HepG2 (cell line): Measurements from ENCODE around the gene KIAA1191. TPM values are rescaled to one million over a fixed set of nuclear protein-coding genes. Genes with fewer than 3 reads are reported as not detected.

ENCODE experiments used
- ARID4A ChIP-seq: sonication (generic); formaldehyde crosslinking; IDR thresholded peaks from 2 replicates; pipeline ENCODE4 v1.5.0; 2020; ENCODE audit warnings: mild to moderate bottlenecking, missing genetic modification reagents, borderline replicate concordance
- CTCF ChIP-seq: sonication (generic); formaldehyde crosslinking; IDR thresholded peaks from 2 replicates; pipeline ENCODE4 v1.5.0; 2020; ENCODE audit warnings: mild to moderate bottlenecking, missing genetic modification reagents, moderate library complexity
- FOXJ3 ChIP-seq: sonication (generic); formaldehyde crosslinking; IDR thresholded peaks from 2 replicates; pipeline ENCODE4 v1.4.0; 2020; ENCODE audit warnings: missing genetic modification reagents, mild to moderate bottlenecking, borderline replicate concordance
- GPN1 ChIP-seq: sonication (generic); formaldehyde crosslinking; IDR thresholded peaks from 2 replicates; pipeline ENCODE4 v1.5.1; 2020; ENCODE audit warnings: missing genetic modification reagents, borderline replicate concordance
- MTA1 ChIP-seq: sonication (generic); formaldehyde crosslinking; IDR thresholded peaks from 2 replicates; pipeline ENCODE4 v1.4.0; 2020; ENCODE audit warnings: missing genetic modification reagents, mild to moderate bottlenecking, borderline replicate concordance
- MTA3 ChIP-seq: sonication (generic); formaldehyde crosslinking; IDR thresholded peaks from 2 replicates; pipeline ENCODE4 v1.4.0; 2020; ENCODE audit warnings: missing genetic modification reagents
- NCOA2 ChIP-seq: sonication (generic); formaldehyde crosslinking; IDR thresholded peaks from 2 replicates; pipeline ENCODE4 v1.8.0; 2022; ENCODE audit warnings: inconsistent platforms
- PHF8 ChIP-seq: sonication (generic); formaldehyde crosslinking; IDR thresholded peaks from 2 replicates; pipeline ENCODE4 v1.5.0; 2020; ENCODE audit warnings: missing genetic modification reagents
- SMC3 ChIP-seq: IDR thresholded peaks from 2 replicates; pipeline ENCODE4 v1.6.1; 2011; ENCODE audit warnings: low read length, improper control_type of control experiment
- SNAPC2 ChIP-seq: sonication (generic); formaldehyde crosslinking; IDR thresholded peaks from 2 replicates; pipeline ENCODE4 v1.8.1; 2022; ENCODE audit warnings: mild to moderate bottlenecking, missing genetic modification reagents
- SRSF1 ChIP-seq: fragments of 200-400 bp; formaldehyde crosslinking; optimal IDR thresholded peaks from 2 replicates; pipeline ENCODE3; 2017; ENCODE audit warnings: mild to moderate bottlenecking, low read depth, low read length, moderate library complexity
- SUZ12 ChIP-seq: fragments of 150-350 bp; IDR thresholded peaks from 2 replicates; pipeline ENCODE4 v1.6.1; 2014; ENCODE audit warnings: low read depth, low read length
- TBP ChIP-seq: sonication (generic); formaldehyde crosslinking; IDR thresholded peaks from 2 replicates; pipeline ENCODE4 v1.5.0; 2020; ENCODE audit warnings: missing genetic modification reagents
- TP53 ChIP-seq: sonication (generic); formaldehyde crosslinking; conservative IDR thresholded peaks from 2 replicates; pipeline ENCODE4 v1.4.0; 2020; ENCODE audit warnings: missing genetic modification reagents
- ZMYM3 ChIP-seq: sonication (generic); formaldehyde crosslinking; IDR thresholded peaks from 2 replicates; pipeline ENCODE4 v1.5.1; 2020; ENCODE audit warnings: mild to moderate bottlenecking, missing genetic modification reagents
- ZNF180 ChIP-seq: sonication (generic); formaldehyde crosslinking; IDR thresholded peaks from 2 replicates; pipeline ENCODE4 v1.4.0; 2020; ENCODE audit warnings: low read depth, missing genetic modification reagents, borderline replicate concordance
- ZNF230 ChIP-seq: sonication (generic); formaldehyde crosslinking; IDR thresholded peaks from 2 replicates; pipeline ENCODE4 v1.4.0; 2020; ENCODE audit warnings: mild to moderate bottlenecking, missing genetic modification reagents
- ZNF3 ChIP-seq: IDR thresholded peaks from 2 replicates; pipeline ENCODE4 v1.7.0; 2017; ENCODE audit warnings: inconsistent platforms
- ZNF414 ChIP-seq: sonication (generic); formaldehyde crosslinking; IDR thresholded peaks from 2 replicates; pipeline ENCODE4 v1.5.0; 2020; ENCODE audit warnings: missing genetic modification reagents
- ZNF501 ChIP-seq: sonication (generic); formaldehyde crosslinking; IDR thresholded peaks from 2 replicates; pipeline ENCODE4 v1.5.1; 2020; ENCODE audit warnings: mild to moderate bottlenecking, moderate library complexity, missing genetic modification reagents
- ZNF562 ChIP-seq: sonication (generic); formaldehyde crosslinking; IDR thresholded peaks from 2 replicates; pipeline ENCODE4 v1.8.0; 2022; ENCODE audit warnings: missing genetic modification reagents, borderline replicate concordance
- ZNF576 ChIP-seq: sonication (generic); formaldehyde crosslinking; IDR thresholded peaks from 2 replicates; pipeline ENCODE4 v1.4.0; 2020; ENCODE audit warnings: mild to moderate bottlenecking, missing genetic modification reagents
- ZNF615 ChIP-seq: sonication (generic); formaldehyde crosslinking; IDR thresholded peaks from 2 replicates; pipeline ENCODE4 v1.5.0; 2020; ENCODE audit warnings: mild to moderate bottlenecking, missing genetic modification reagents, borderline replicate concordance
- ZNF878 ChIP-seq: sonication (generic); formaldehyde crosslinking; IDR thresholded peaks from 2 replicates; pipeline ENCODE4 v1.8.1; 2023; ENCODE audit warnings: mild to moderate bottlenecking, missing genetic modification reagents, moderate library complexity
- polyA plus RNA-seq, 8 experiments: library from polyadenylated mRNA; depleted of rRNA in 3 of 8; stranded (reverse) in 7 of 8; unstranded in 1 of 8; fragments of >200 nt; fragmentation: Illumina TruSeq in 4 of 8; extraction: Trizol in 4 of 8; gene quantifications; 2 replicates each; pipeline versions ENCODE4 v1.2.1 to v1.2.3, GENCODE V29; 2011 to 2016; ENCODE audit warnings: low read depth in 4 of 8, missing spikeins in 1 of 8, mixed read lengths in 1 of 8; ENCODE audit not compliant: insufficient read depth in 1 of 8
- total RNA-seq, 5 experiments: library from RNA; depleted of rRNA; stranded (reverse); fragments of >200 nt; fragmentation: Illumina TruSeq; extraction: Trizol; gene quantifications; 2 replicates each; pipeline ENCODE4 v1.2.3, GENCODE V29; 2016; ENCODE audit warnings: low read depth in 1 of 5

KIAA1191 gene
- total and polyA plus RNA-seq, 2 of the 13 experiments (the other 11 are each of a cell fraction or from before 2014, with no cell fraction given): 63.6 to 103 TPM

- no peak for TF ChIP-seq ZNF180
- peak; percentile 98 for TF ChIP-seq ZNF501 (CRISPR knock-in tag)
- TF ChIP-seq TP53 (CRISPR knock-in tag): no peak; the same call in 1 of the 2 replicates
- peak; percentile 94 for TF ChIP-seq ARID4A (CRISPR knock-in tag)
- TF ChIP-seq CTCF (CRISPR knock-in tag): no peak
- no peak for TF ChIP-seq GPN1 (CRISPR knock-in tag)
- TF ChIP-seq ZNF576: no peak
- TF ChIP-seq ZNF562: no peak
- 0 out of 2 replicates have a peak, but pooled peaks have one; percentile 34 for TF ChIP-seq SNAPC2 (CRISPR knock-in tag)
- TF ChIP-seq MTA1 (CRISPR knock-in tag): no peak
- TF ChIP-seq NCOA2 (CRISPR knock-in tag): no peak
- peak; percentile 49; the same call in 1 of the 2 replicates for TF ChIP-seq ZMYM3 (CRISPR knock-in tag)
- TF ChIP-seq ZNF230 (CRISPR knock-in tag): peak; percentile 95
- no peak for TF ChIP-seq SMC3
- peak; percentile 91 for TF ChIP-seq SRSF1
- no peak for TF ChIP-seq FOXJ3 (CRISPR knock-in tag)
- TF ChIP-seq PHF8 (CRISPR knock-in tag): peak; percentile 85
- peak; percentile 78 for TF ChIP-seq SUZ12
- TF ChIP-seq ZNF3 (CRISPR knock-in tag): no peak
- peak; percentile 58; the same call in 1 of the 2 replicates for TF ChIP-seq ZNF414 (CRISPR knock-in tag)
- no peak for TF ChIP-seq MTA3 (CRISPR knock-in tag)
- TF ChIP-seq ZNF615 (CRISPR knock-in tag): no peak
- TF ChIP-seq ZNF878: peak; percentile 81; the same call in 1 of the 2 replicates
- no peak for TF ChIP-seq TBP (CRISPR knock-in tag)
These were observed 27.0 kb upstream of the KIAA1191 start, which contains the start of the genes HIGD2A and NOP16 (continued) for GRCh38 chr5:176388444-176389134.
